Endodermal cell (in vitro differentiated cells): ENCODE results near the gene ZBTB8B. TPM values are rescaled to one million over a fixed set of nuclear protein-coding genes. Genes with fewer than 3 reads are reported as not detected.
"Not testable (repeated sequence)": the region's sequence is repeated elsewhere in the genome, so short reads cannot be mapped to it uniquely, and the experiment has no call there.

Experiments
- DNase-seq: peaks from one replicate; pipeline ENCODE4 v3.0.0-alpha.2; 2017
- H3K27ac ChIP-seq: 2 replicates; pipeline ENCODE4 v1.5.1; 2013; ENCODE audit warnings: mild to moderate bottlenecking, low read depth, low read length, moderate library complexity
- H3K27me3 ChIP-seq: 2 replicates; pipeline ENCODE4 v1.6.1; 2013; ENCODE audit warnings: mild to moderate bottlenecking, low read length, moderate library complexity; ENCODE audit not compliant: insufficient read depth, control insufficient read depth, poor library complexity, severe bottlenecking
- H3K36me3 ChIP-seq: 2 replicates; pipeline ENCODE4 v1.7.0; 2013; ENCODE audit warnings: mild to moderate bottlenecking, low read length, moderate library complexity; ENCODE audit not compliant: control insufficient read depth, insufficient read depth
- H3K4me1 ChIP-seq: one replicate; pipeline ENCODE4 v1.7.0; 2013; ENCODE audit warnings: low read length; ENCODE audit not compliant: control insufficient read depth, insufficient read depth
- H3K4me3 ChIP-seq: 2 replicates; pipeline ENCODE4 v1.5.1; 2013; ENCODE audit warnings: mild to moderate bottlenecking, low read length, moderate library complexity
- H3K9ac ChIP-seq: 2 replicates; pipeline ENCODE4 v1.6.1; 2013; ENCODE audit warnings: mild to moderate bottlenecking, low read length, moderate library complexity; ENCODE audit not compliant: poor library complexity, severe bottlenecking; ENCODE audit errors: extremely low read depth
- H3K9me3 ChIP-seq: 2 replicates; pipeline ENCODE4 v1.6.1; 2013; ENCODE audit warnings: mild to moderate bottlenecking, low read length, moderate library complexity; ENCODE audit not compliant: control insufficient read depth
- H3K27ac Mint-ChIP-seq: 2 replicates; pipeline ENCODE4 v1.8.0; 2020; ENCODE audit warnings: mixed read lengths
- H3K27me3 Mint-ChIP-seq: 2 replicates; pipeline ENCODE4 v1.8.0; 2021; ENCODE audit warnings: mild to moderate bottlenecking, mixed read lengths; ENCODE audit not compliant: insufficient read depth
- H3K36me3 Mint-ChIP-seq: 2 replicates; pipeline ENCODE4 v1.8.0; 2020; ENCODE audit warnings: low read depth, mixed read lengths
- H3K4me1 Mint-ChIP-seq: 2 replicates; pipeline ENCODE4 v1.8.0; 2020; ENCODE audit warnings: mixed read lengths
- H3K4me3 Mint-ChIP-seq: 2 replicates; pipeline ENCODE4 v1.8.0; 2020; ENCODE audit warnings: mild to moderate bottlenecking, moderate library complexity, mixed read lengths
- H3K9me3 Mint-ChIP-seq: 2 replicates; pipeline ENCODE4 v1.8.0; 2020; ENCODE audit warnings: mild to moderate bottlenecking, mixed read lengths
- WGBS, 2 experiments: methylation state at CpG; one replicate each; pipeline versions ENCODE4 v1.1.5 to v1.1.7; 2013; ENCODE audit warnings: missing lambda C conversion rate in 2 of 2, mixed read lengths in 1 of 2; ENCODE audit not compliant: insufficient coverage in 1 of 2, insufficient read length in 1 of 2; 5-methylcytosine and 5-hydroxymethylcytosine counted together
- total RNA-seq, 2 donors: library from RNA; stranded (reverse); fragmentation: NEBNext Ultra II Directional in 1 of 2; extraction: Animal tissue kit (Norgen Biotek cat#: 25700) in 1 of 2; gene quantifications; 2 replicates in 1 of 2; 3 replicates in 1 of 2; pipeline ENCODE4 v1.2.1, GENCODE V29; 2021
- TF ChIP-seq, protein P1 (sequence below): fragments of 200-600 bp; sonication (generic); conservative IDR thresholded peaks from 2 replicates; pipeline ENCODE4 v1.5.0; 2021; ENCODE audit warnings: antibody characterized with exemption, mild to moderate bottlenecking

The ZBTB8B gene
- total RNA-seq, 2 donors from 2014 or later, result 2.7 to 5.0 TPM

DNA sequence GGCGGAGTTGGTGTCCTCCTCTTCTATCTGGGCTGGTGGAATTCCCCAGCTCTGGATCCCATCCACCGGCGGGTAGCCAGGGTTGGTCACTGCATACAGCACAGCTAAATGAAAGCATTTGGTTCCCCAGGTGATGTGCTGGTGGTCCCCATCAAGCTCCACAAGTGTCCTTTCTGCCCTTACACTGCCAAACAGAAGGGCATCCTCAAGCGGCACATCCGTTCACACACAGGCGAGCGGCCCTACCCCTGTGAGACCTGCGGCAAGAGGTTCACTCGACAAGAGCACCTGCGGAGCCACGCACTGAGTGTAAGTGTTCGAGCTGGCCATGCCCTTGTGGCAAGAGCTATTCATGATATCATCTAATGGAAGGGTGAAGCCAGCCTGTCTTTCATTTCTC is 15.9 kb downstream of the ZBTB8B start:
- peak overlapping the region; percentile 19 for H3K4me3 ChIP-seq
- H3K27me3 ChIP-seq, result no peaks in the 10 kb centered on the region
- no peaks in the 10 kb centered on the region for H3K9me3 Mint-ChIP-seq
- H3K27me3 Mint-ChIP-seq, result no peaks in the 10 kb centered on the region
- TF ChIP-seq, protein P1, sequence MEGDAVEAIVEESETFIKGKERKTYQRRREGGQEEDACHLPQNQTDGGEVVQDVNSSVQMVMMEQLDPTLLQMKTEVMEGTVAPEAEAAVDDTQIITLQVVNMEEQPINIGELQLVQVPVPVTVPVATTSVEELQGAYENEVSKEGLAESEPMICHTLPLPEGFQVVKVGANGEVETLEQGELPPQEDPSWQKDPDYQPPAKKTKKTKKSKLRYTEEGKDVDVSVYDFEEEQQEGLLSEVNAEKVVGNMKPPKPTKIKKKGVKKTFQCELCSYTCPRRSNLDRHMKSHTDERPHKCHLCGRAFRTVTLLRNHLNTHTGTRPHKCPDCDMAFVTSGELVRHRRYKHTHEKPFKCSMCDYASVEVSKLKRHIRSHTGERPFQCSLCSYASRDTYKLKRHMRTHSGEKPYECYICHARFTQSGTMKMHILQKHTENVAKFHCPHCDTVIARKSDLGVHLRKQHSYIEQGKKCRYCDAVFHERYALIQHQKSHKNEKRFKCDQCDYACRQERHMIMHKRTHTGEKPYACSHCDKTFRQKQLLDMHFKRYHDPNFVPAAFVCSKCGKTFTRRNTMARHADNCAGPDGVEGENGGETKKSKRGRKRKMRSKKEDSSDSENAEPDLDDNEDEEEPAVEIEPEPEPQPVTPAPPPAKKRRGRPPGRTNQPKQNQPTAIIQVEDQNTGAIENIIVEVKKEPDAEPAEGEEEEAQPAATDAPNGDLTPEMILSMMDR, result no peak
- peaks cover 18% of the 10 kb centered on the region for H3K36me3 Mint-ChIP-seq
- H3K9ac ChIP-seq, result no peak overlapping the region
- H3K4me3 Mint-ChIP-seq, result no peak overlapping the region
- H3K4me1 ChIP-seq, result peaks cover 15% of the 10 kb centered on the region
- no peak for DNase-seq
- 94% methylated on average over 11 to 12 of the region's 12 CpGs for WGBS, 2 experiments
- H3K36me3 ChIP-seq, result peaks cover 16% of the 10 kb centered on the region
- H3K27ac ChIP-seq, result no peak overlapping the region
- no peak overlapping the region for H3K27ac Mint-ChIP-seq
- H3K9me3 ChIP-seq, result peaks cover 9% of the 10 kb centered on the region
- H3K4me1 Mint-ChIP-seq, result peaks cover 15% of the 10 kb centered on the region

DNA sequence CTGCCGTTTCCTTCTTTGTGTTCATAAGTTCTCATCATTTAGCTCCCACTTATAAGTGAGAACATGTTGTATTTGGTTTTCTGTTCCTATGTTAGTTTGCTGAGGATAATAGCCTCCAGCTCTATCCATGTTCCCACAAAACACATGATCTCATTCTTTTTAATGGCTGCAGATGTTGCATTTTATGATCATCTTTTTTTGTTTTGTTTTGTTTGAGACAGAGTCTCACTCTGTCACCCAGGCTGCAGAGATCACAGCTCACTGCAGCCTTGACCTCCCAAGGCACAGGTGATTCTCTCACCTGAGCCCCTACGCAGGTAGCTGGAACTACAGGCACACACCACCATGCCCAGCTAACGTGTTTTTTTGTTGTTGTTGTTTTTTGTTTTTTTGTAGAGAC is 16.9 kb downstream of the ZBTB8B start:
- H3K27me3 ChIP-seq, H3K9me3 ChIP-seq, DNase-seq, H3K9me3 Mint-ChIP-seq, H3K4me3 ChIP-seq, H3K27ac Mint-ChIP-seq, H3K27ac ChIP-seq, H3K9ac ChIP-seq, H3K27me3 Mint-ChIP-seq, H3K4me3 Mint-ChIP-seq: not testable (repeated sequence)
- H3K4me1 ChIP-seq, result peaks cover 15% of the 10 kb centered on the region
- H3K4me1 Mint-ChIP-seq, result peaks cover 15% of the 10 kb centered on the region
- H3K36me3 ChIP-seq, result peaks cover 19% of the 10 kb centered on the region
- 96 to 100% methylated on average over 1 to 3 of the region's 3 CpGs for WGBS, 2 experiments
- H3K36me3 Mint-ChIP-seq, result peaks cover 18% of the 10 kb centered on the region

DNA sequence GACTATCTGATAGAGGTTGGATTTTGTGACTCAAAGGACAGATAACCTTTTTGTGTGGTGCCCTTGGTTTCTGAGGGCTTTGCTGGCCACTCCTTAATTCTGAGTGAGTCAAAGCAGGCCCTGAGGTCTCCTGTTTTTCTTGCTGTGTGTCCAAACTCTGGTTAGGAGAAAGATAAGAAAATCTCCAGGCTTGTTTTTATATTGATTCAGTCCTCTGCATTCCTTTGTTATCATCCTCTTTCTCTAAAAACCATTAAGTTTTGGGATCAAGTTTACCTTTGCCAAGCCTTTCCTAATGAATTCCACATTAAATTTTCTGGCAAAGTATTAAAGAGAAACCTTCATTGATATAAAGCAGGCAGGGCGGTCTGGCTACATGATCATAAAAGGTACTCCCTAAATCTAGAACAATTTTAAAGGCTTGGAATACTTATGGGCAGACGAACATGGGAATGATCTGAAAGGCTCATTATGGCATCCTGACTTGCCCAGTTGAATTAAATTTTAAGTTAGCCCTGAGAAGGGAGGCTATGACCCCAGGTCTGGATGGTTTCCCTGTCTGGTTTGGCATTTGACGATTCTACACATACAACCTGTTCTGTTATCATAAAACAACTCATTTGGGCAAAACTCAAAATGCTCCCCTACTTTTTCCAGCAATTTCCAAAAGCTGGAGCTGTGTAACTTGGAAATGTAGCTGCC is 20.8 kb downstream of the ZBTB8B start:
- Histone ChIP-seq H3K4me1 (peaks cover 7% of the 10 kb centered on the region), H3K4me3 (no peak overlapping the region), H3K27me3 (no peaks in the 10 kb centered on the region), H3K9me3 (peaks cover 9% of the 10 kb centered on the region), H3K9ac (no peak overlapping the region), H3K27ac (no peak overlapping the region), H3K36me3 (peaks cover 22% of the 10 kb centered on the region)
- H3K4me1 Mint-ChIP-seq, result peaks cover 18% of the 10 kb centered on the region
- H3K27ac Mint-ChIP-seq, result no peak overlapping the region
- 93 to 100% methylated on average over 2 to 3 of the region's 3 CpGs for WGBS, 2 experiments
- H3K4me3 Mint-ChIP-seq, result no peak overlapping the region
- no peak for DNase-seq
- TF ChIP-seq, protein P1, result no peak
- no peaks in the 10 kb centered on the region for H3K27me3 Mint-ChIP-seq
- H3K9me3 Mint-ChIP-seq, result no peaks in the 10 kb centered on the region
- peaks cover 28% of the 10 kb centered on the region for H3K36me3 Mint-ChIP-seq
